HG03460 (cell line): ENCODE results near the gene PTPN4.
"Not testable (repeated sequence)": the region's sequence is repeated elsewhere in the genome, so short reads cannot be mapped to it uniquely, and the experiment has no call there.

Source experiments
- ATAC-seq: cut with Tn5 transposase; IDR thresholded peaks from one replicate; pipeline ENCODE4 v1.9.1; 2021; ENCODE audit not compliant: unreplicated experiment

PTPN4 gene

DNA sequence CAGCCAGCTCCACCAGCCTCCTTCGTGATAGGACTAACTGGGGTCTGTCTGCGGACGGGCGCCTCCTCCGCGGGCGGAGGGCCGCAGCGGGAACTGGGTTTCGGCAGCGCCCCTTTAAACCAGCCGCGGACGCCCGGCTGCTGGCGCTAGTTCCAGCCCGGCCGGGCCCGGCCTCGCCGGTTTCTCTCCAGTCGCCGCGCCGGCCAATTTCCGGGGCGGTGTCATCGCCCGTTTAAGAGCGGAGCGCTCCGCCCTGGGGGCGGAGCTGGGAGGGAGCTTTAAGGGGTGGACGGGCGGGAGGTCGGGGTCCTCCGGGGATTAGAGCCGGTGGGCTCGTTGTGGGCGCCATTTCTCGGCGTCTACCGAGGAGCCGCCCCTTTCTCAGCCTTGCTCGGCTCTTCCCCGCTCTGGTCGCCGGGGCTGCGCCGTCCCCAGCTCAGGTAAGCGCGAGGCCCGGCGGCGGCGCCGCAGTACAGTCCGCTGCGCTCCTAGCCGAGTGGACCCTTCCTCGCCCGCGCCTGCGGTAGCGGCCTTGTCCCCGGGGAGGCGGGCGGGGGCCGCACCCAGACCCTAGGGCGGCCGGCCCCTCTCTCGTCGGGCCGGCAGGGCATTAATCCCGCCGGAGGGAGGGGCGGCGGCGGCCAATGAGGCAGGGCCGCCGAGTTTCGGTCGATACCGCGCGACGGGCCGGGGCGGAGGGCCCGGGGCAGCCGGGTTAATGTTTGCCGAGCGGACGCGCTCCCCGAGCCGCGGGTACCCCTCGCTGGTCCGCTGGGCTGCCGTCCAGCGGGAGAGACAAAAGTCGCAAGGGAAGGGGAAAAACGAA, 253.3 kb downstream of the PTPN4 start, which contains the start of gene EPB41L5:
Gene EPB41L5, plus strand, starts transcription at position 307 of the 826 bp plus-strand sequence. CDS start 6,008 bp downstream, outside the sequence.
- peak; percentile 90 for ATAC-seq

DNA sequence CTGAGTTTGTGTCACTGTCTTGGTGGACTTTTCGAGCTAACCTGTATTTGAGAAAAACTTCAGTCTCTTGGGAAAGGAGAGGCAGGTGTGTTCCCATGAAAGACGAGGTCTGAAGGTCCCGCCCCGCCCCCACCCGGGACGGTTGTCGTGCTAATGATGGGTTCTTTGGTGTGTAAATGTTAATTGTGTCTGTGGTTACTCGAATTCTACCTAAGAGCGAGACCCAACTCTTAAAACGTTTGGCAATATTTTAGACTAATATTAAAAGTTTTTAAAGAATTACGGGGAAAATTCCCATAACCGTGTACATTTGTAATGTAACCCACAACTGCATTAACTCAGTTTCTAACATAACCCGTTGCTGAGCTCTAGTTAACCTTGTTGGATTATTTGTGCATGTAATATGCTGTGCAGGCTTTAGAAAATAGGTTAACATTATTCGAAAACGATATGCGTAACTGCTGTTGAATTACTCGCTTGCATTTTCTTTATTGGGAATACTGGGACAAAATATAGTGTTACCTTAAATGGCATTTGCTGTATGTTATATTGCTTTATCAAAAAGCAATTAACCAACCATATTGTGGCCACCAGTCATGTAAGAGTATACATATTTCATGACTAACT, 254.0 kb downstream of the PTPN4 start:
- ATAC-seq: no peak

DNA sequence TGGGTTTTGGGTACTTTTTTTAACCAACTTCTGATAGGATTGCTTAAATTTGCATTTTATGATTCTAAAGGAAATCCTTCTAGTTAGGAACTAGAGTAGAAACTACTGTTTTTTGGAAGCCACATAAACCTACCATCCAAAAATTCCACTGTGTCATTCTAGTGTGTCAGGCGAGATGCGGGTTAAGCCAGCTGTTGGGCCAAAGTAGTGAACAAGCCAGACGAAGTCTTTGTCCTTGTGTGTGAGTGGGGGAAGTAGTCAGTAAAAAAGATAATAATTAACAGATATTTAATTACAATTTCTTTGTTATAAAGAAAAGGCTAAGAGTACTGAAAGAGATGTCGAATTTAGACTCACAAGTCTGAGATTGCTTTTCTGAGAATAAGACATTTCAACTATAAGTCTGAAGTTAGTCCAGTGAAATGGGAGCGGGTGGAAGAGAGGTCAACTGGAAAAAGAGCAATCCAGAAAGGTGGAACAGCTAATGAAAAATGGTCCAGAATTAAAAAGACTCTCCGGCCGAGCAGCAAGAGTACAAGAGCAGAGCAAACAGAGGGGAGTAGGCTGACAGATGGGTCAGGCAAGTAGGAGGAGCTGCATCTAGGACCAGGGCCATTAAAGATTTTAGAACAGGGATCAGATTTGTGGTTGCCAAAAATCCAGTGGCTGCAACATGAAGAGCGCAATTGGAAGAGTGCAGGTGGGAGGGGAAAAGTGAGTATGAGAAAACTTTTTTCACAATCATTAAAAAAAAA, 254.7 kb downstream of the PTPN4 start:
- ATAC-seq: no peak

DNA sequence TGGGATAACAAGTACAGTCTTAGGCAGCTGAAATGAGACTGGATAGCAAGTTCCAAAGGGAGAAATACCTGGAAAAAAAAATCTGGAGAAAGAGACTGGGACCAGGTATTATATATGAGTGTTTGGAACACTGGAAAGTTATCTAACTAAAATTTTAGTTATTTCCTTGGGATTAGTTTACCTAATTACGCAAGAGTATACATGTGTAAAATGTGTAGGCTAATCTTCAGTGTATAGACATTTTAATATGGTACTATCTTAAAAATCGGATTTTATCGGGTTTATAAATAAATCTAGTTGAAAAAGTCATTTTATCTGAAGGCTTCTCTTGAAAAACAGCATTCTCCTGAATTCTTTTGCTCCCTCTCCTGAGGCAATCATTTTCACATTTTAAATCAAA, 257.1 kb downstream of the PTPN4 start:
- ATAC-seq: no peak

DNA sequence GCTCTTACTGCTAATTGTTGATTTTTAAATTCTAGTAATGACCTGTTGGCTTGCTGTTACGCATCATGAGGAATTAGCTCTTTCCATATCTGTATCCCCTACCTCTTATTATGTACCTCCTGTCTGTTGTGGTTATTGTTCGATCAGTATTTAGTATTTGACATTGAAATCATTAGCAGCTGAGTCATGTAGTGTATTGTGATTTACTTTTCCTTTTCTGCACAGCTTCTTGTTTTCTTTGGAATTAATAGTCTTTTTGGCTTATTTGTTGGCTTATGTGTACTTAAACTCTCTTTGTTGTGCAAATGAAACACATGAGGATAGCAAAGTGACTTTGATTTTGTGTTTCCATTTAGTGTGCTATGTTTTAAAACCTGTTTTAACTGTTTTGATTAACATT, 257.5 kb downstream of the PTPN4 start:
- ATAC-seq: no peak

DNA sequence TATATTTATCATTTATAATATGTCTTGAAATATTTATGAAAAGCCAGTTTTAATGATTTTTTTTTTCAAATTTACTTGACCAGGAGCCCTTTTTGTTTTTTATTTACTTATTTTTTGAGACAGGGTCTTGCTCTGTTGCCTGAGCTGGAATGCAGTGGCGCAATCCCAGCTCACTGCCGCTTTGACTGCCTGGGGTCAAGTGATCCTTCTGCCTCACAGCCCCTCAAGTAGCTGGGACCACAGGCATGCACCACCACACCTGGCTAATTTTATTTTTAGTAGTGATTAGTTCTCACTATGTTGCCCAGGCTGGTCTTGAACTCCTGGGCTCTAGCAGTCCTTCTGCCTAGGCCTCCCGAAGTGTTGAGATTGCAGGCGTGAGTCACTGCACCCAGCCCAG, 258.8 kb downstream of the PTPN4 start:
- no peak for ATAC-seq

DNA sequence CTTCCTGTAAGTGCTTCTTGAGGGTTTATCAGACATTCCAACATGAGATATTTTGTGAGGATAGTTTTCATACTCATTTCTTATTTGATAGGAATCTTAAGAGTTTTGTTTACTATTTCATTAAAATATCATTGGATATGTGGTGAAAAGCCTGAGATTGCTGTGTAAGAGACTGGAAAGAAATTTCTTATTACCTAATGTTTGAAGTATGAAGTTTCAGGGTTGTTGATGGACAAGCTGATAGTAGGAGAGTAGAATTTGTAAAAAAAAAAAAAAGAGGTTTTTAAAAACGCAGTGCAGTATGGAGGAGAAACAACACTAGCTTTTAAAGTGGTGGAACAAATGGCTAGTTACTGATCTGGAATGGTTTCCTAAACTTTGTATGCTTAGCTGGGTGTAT, 260.8 kb downstream of the PTPN4 start:
- ATAC-seq: no peak

DNA sequence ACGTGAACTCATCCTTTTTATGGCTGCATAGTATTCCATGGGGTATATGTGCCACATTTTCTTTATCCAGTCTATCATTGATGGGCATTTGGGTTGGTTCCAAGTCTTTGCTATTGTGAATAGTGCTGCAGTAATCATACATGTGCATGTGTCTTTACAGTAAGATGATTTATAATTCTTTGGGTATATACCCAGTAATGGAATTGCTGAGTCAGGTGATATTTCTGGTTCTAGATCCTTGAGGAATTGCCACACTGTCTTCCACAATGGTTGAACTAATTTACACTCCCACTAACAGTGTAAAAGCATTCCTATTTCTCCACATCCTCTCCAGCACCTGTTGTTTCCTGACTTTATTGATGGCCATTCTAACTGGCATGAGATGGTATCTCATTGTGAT, 262.8 kb downstream of the PTPN4 start:
- ATAC-seq: not testable (repeated sequence)

DNA sequence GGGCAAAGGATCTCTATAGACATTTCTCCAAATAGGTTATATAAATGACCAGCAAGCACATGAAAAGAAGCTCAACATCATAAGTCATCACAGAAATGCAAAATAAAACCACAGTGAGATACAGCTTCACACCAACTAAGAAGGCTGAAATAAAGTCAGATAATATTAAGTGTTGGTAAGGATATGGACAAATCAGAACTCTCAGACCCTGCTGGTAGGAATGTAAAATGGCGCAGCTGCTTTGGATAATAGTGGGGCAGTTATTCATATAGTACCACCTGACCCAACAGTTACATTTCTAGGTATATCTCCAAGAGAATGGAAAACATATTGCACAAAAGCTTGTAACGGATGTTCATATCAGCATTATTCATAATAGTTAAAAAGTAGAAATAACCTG, 267.2 kb downstream of the PTPN4 start:
- no peak for ATAC-seq

DNA sequence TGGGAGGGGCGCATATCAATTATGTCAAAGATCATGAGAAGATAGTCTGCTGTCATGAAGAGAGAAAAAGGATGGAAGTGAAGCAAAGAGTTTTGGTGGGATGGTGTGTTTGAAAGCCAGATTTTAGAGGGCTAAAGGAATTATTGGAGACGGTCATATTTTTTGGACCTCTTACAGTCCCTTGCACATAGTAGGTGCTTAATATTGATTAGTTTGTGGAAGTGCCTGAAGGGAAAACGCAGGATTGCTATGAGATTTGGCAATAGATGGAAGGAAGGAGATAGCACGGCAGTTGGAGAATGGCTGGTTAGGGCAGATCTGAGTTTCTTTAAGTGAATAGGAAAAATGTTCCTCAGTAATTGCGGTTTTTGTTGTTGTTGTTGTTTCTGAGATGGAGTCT, 269.1 kb downstream of the PTPN4 start:
- ATAC-seq: no peak

DNA sequence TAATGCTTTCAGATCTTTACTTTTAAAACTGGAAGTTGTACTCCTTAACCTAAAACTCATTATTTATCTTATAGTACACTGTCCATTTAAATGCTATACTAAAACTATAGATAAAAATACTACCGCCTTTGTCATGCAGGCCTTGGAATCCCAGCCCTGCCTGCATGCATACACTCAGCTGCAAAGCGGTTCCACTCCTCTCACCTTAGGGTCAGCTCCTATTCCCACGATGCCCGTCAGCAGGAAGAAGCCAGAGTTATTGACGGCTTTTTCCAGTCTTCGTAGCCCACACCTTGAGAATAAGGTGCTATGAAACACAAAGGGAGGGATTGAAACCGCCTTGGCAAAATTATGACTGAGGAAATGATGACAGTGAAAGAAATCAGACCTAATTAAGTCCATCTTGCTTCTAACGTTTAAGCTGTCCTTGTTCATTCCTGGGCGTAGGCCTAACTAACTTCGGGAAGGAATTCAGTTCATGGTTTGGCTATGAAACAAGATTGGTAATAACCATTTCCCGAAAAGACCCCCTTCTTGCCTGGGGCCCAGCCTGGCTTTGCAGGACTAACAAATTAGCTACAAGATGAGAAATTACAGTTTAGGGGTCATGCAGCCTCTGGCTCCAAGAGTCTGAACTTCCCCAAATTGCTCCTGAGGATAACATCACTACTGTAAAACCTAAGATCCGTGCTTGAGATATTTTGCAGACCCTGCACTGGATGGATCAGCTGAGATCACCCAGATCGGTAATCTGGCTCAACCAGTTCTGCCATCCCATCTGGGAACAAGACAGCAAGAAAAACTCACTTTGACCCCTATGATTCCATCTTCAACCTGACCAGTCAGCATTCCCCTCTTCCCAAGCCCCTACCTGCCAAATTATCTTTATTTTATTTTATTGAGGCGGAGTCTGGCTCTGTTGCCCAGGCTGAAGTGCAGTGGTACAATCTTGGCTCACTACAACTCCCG, 270.2 kb downstream of the PTPN4 start:
- ATAC-seq: no peak

DNA sequence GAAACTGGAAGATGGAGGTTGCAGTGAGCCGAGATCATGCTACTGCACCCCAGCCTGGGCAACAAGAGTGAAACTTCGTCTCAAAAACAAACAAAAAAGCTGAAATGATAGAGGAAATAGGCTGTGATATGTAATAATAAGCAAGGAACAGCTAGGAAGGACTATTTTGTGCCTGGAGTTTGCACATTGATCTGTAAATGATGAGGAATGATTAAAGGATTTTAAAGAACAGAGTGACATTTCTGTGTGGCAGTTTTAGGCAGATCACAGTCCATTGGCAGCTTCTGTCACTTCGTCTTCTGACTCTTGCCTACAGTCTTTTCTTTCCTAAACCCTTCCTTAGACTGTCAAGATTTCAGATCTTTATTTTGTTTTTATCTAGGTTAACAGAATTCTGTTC, 272.6 kb downstream of the PTPN4 start:
- ATAC-seq: no peak
